AG10803 (cell line): ENCODE data around the gene CCL13.

Experiments used
- DNase-seq: peaks from one replicate; pipeline ENCODE4 v3.0.0; 2010; ENCODE audit warnings: low read depth
- H3K4me3 ChIP-seq: 2 replicates; pipeline ENCODE4 v1.5.1; 2011; ENCODE audit warnings: mild to moderate bottlenecking, low read length, control low read depth
- TF ChIP-seq, protein P1 (sequence below): conservative IDR thresholded peaks from 2 replicates; pipeline ENCODE4 v1.5.1; 2011; ENCODE audit warnings: mild to moderate bottlenecking, low read length, control low read depth, inconsistent platforms

Gene CCL13

DNA sequence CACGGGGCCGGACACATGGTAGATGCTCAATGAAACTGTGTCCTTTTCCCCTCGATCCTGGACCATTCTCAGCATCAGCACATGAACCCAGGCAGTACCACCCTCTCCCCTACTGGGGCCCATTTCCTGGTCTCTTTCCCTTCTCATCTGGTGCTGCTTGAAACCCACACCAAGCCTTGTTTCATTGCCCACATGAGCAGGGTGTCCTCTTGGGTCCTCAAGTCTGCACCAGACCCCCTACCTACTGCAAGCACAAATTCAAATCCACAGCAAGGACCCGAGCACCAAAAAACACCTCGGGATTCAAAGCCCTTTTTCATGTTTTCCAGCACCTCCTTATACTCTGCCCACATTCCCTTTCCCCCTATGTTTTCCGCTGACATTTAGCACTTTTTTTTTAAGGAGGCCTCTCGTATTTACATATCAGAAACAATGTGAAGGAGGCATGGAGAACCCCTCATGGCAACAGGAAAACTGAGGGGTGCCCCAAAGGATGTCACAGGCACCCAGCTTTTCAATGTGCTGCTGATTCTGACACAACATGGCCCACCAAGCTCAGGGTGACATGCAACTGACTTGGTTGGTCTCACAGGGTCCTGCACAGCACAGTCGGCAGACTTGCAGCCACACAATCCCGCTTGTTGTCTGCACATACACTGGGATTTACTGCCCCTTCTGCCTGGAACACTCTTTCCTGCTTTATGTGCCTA lies 11.4 kb downstream of the CCL13 start:
- TF ChIP-seq, protein P1, sequence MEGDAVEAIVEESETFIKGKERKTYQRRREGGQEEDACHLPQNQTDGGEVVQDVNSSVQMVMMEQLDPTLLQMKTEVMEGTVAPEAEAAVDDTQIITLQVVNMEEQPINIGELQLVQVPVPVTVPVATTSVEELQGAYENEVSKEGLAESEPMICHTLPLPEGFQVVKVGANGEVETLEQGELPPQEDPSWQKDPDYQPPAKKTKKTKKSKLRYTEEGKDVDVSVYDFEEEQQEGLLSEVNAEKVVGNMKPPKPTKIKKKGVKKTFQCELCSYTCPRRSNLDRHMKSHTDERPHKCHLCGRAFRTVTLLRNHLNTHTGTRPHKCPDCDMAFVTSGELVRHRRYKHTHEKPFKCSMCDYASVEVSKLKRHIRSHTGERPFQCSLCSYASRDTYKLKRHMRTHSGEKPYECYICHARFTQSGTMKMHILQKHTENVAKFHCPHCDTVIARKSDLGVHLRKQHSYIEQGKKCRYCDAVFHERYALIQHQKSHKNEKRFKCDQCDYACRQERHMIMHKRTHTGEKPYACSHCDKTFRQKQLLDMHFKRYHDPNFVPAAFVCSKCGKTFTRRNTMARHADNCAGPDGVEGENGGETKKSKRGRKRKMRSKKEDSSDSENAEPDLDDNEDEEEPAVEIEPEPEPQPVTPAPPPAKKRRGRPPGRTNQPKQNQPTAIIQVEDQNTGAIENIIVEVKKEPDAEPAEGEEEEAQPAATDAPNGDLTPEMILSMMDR = no peak
- H3K4me3 ChIP-seq = no peak overlapping the region
- no peak for DNase-seq

GRCh38 chr17:34368196-34368945 lies 12.1 kb downstream of the CCL13 start:
- H3K4me3 ChIP-seq = no peak overlapping the region
- DNase-seq = no peak
- TF ChIP-seq, protein P1 = no peak

DNA sequence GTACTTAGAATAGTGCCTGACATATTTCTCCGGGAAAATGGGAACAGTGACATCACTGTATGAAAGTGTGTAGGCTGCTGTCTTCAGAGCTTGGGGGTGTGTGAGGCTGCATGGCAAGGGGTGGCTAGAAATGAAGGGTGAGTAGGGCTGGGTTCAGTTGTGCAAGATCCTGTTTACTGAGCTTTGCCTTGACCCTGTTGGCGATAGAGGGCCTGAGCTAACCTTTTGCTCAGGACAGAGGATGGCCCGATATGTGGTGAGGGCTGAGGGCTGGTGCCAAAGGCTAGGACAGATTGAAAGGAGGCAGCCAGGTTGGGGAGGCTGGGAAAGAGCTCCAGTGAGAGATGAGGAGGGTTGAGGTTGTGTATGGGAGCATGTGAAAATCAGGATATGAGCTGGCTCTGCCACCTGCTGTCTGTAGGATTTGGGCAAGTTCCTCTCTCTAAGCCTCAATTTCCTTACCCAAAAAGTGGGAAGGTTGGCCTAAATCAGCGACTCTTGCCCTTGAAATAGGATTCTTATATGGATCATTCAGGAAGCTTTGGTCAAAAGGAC lies 12.7 kb downstream of the CCL13 start:
- no peak for DNase-seq

GRCh38 chr17:34369571-34369970 lies 13.3 kb downstream of the CCL13 start:
- no peak overlapping the region for H3K4me3 ChIP-seq
- DNase-seq = no peak
- TF ChIP-seq, protein P1 = no peak

More for the DNA sequence above, 12.7 kb downstream of the CCL13 start:
- no peak overlapping the region for H3K4me3 ChIP-seq
- TF ChIP-seq, protein P1 = no peak

DNA sequence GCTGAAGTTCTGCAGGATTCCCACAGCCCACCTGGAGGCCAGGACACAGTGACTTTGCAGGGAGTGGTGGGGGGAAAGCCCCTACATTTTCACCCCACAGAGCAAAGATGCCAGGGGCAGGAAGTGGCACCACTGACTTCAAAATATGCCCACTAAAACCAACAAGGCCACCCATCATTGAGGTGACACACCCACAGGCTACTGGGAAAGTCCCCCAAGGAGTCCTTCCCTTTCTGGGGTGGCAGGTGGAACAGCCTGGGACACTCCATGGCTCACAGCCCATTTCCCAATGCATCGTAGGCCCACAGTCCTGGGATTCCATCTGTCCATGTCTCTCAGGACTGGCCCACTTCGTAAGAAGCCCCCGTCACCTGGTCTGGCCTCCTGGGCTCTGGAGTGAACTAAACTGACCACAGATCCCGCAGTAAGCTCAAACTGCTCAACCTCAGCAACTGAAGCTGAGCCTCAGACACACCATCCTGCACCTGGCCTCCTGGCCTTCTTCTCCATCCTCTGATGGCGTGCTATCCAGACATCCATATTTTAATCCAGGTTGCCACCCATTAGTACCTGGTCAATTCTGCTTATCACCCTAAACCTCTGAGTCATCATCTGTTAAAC lies 14.2 kb downstream of the CCL13 start:
- no peak for DNase-seq
- TF ChIP-seq, protein P1 = no peak
- H3K4me3 ChIP-seq = no peak overlapping the region

GRCh38 chr17:34370997-34371395 lies 14.7 kb downstream of the CCL13 start:
- no peak for DNase-seq
- H3K4me3 ChIP-seq = no peak overlapping the region
- TF ChIP-seq, protein P1 = no peak
